H1 (cell line): ENCODE data around the gene RFPL3.

Source experiments
- BACH1 ChIP-seq: IDR thresholded peaks from 2 replicates; pipeline ENCODE4 v1.6.1; 2012; ENCODE audit warnings: low read length, improper control_type of control experiment
- CBX5 ChIP-seq: fragments of 300-800, 300-1000 bp; sonication (generic); IDR thresholded peaks from 2 replicates; pipeline ENCODE4 v1.7.1; 2016; ENCODE audit warnings: antibody characterized with exemption, low read length, low read depth
- CHD2 ChIP-seq: IDR thresholded peaks from 2 replicates; pipeline ENCODE4 v1.6.1; 2012; ENCODE audit warnings: low read length, improper control_type of control experiment
- CTCF ChIP-seq, 3 experiments: IDR thresholded peaks; 1 replicate in 2 of 3; 2 replicates in 1 of 3; pipeline versions ENCODE4 v1.5.1 to v1.6.1; 2011; ENCODE audit warnings: low read length in 3 of 3, mild to moderate bottlenecking in 3 of 3, inconsistent platforms in 2 of 3, low read depth in 1 of 3, moderate library complexity in 1 of 3; ENCODE audit not compliant: insufficient read depth in 1 of 3; ENCODE audit errors: control extremely low read depth in 1 of 3
- GTF2F1 ChIP-seq: IDR thresholded peaks from 2 replicates; pipeline ENCODE4 v1.6.1; 2012; ENCODE audit warnings: low read depth, low read length, improper control_type of control experiment, borderline replicate concordance
- JUN ChIP-seq: IDR thresholded peaks from 2 replicates; pipeline ENCODE4 v1.6.1; 2011; ENCODE audit warnings: low read depth, mild to moderate bottlenecking, improper control_type of control experiment, low read length
- USF2 ChIP-seq: IDR thresholded peaks from 2 replicates; pipeline ENCODE4 v1.6.1; 2011; ENCODE audit warnings: low read length, improper control_type of control experiment
- ZNF274 ChIP-seq: IDR thresholded peaks from 2 replicates; pipeline ENCODE4 v1.7.0; 2012; ENCODE audit warnings: low read length, borderline replicate concordance; ENCODE audit errors: extremely low read depth

GRCh38 chr22:32364210-32364609 lies 6.5 kb downstream of the RFPL3 start:
- TF ChIP-seq CBX5 (no peak), ZNF274 (no peak), USF2 (no peak), BACH1 (no peak), JUN (no peak), CTCF (IDR thresholded peaks at IDR 0.05; ENCODE audit: control extremely low read depth in 1 of 3, insufficient read depth in 1 of 3, low read depth in 1 of 3, low read length in 3 of 3) (no peak), CHD2 (no peak), GTF2F1 (no peak)
